ENCODE results near the gene FAIM2.

The FAIM2 gene

DNA sequence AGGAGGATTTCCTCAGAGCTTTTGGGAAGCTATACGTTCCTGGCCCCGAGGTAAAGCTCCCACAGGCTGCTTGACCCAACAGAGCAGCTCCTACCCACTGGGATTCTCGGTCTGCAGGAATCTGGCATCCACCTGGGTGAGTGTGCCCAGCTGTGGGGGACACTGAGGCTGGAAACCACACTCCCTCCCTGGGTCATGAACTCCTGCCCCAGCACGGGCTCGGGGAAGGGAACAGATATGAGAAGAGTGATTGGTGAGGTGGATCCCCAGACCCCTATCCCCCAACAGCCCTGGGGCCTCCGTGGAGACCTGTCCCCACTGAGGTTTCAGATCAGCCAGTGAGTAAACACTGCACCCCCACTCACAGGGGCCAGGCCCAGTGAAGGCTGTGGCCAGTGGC, 3.3 kb downstream of the FAIM2 start:
- Histone ChIP-seq H3K4me3 (ENCODE audit: low read length) (no peak overlapping the region), H3K36me3 (ENCODE audit: control insufficient read depth, insufficient read depth, low read length, severe bottlenecking) (no peaks in the 10 kb centered on the region), H3K9me3 (ENCODE audit: control insufficient read depth, low read length) (no peaks in the 10 kb centered on the region), H3K4me1 (ENCODE audit: control insufficient read depth, insufficient read depth, low read length) (no peaks in the 10 kb centered on the region), H3K9ac (ENCODE audit: low read length) (no peak overlapping the region), H3K27me3 (replicated peaks; ENCODE audit: control insufficient read depth, insufficient read depth, low read length) (no peaks in the 10 kb centered on the region)
- DNase-seq (ENCODE audit: low read depth) = no peak

DNA sequence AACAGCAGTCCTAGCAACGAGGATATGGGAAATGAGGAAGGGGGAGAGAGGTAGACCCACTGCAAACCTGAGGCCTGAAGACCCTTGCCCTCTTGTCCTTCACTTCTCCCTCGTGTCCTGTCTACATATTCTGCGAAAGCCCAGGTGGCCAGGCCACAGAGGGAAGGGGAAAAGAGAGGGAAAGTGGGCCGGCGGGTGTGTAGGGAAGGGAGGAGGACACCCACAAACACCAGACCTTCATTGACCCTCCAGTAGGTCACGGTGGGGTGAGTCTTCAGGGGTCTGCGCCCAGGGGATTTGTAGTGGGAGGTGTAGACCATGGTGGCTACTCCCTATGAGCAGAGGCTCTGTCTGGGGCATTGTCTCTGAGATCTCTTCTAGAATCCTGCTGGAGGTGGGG, 3.8 kb downstream of the FAIM2 start:
- Histone ChIP-seq H3K27me3 (replicated peaks; ENCODE audit: control insufficient read depth, insufficient read depth, low read length) (no peaks in the 10 kb centered on the region), H3K4me1 (ENCODE audit: control insufficient read depth, insufficient read depth, low read length) (no peaks in the 10 kb centered on the region), H3K4me3 (ENCODE audit: low read length) (no peak overlapping the region), H3K9me3 (ENCODE audit: control insufficient read depth, low read length) (no peaks in the 10 kb centered on the region), H3K36me3 (ENCODE audit: control insufficient read depth, insufficient read depth, low read length, severe bottlenecking) (no peaks in the 10 kb centered on the region), H3K9ac (ENCODE audit: low read length) (no peak overlapping the region)
- no peak for DNase-seq (ENCODE audit: low read depth)

DNA sequence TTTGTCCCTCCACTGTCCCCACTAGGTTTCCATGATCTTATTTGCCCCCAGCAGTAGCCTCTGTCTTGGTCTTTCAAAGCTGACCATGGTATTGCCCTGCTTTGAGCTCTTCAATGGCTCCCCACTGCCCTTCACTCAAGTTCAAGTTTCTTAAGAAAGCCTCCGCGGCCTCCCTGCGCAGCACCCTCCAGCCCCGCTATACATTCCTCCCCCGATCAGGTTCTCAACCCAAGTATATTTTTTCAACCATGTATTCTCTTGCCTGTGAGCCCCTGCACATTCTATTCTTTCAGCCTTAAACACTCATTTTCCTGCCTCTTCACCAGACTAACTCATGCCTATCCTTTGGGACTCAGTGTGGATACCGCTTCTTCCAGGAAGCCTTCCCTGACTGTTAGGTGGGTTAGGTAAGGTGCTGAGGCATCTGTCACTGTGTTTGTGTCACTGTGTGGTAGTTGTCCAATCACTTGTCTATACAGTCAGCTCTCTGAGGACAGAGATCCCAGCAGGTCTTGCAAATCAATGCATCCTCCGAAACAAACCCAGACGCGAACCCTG, 4.3 kb downstream of the FAIM2 start:
- Histone ChIP-seq H3K36me3 (ENCODE audit: control insufficient read depth, insufficient read depth, low read length, severe bottlenecking) (no peaks in the 10 kb centered on the region), H3K4me3 (ENCODE audit: low read length) (no peak overlapping the region), H3K27me3 (replicated peaks; ENCODE audit: control insufficient read depth, insufficient read depth, low read length) (no peaks in the 10 kb centered on the region), H3K4me1 (ENCODE audit: control insufficient read depth, insufficient read depth, low read length) (no peaks in the 10 kb centered on the region), H3K9me3 (ENCODE audit: control insufficient read depth, low read length) (no peaks in the 10 kb centered on the region), H3K9ac (ENCODE audit: low read length) (no peak overlapping the region)
- DNase-seq (ENCODE audit: low read depth) = no peak

DNA sequence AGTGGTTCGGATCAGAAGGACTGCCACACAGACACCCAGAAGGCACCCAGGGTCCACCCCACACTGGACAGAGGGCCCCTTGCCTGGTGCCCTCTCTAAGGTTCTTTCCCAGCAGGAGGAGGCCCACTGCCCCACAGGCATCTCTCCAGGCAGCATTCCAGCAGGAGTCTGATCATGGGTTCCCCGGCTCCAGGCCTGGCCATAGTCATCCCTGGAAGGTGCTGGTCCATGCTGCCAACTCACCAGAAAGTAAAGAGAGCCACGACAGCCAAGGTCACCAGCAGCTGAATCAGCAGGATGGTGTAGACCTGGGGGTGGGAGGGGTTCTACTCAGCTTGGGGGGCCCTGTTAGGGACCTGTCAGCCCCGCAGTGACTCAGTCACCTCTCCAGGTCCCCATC, 6.4 kb downstream of the FAIM2 start:
- H3K27me3 ChIP-seq (replicated peaks; ENCODE audit: control insufficient read depth, insufficient read depth, low read length) = peaks cover 3% of the 10 kb centered on the region

GRCh38 chr12:49895773-49896172, 7.9 kb downstream of the FAIM2 start:
- Histone ChIP-seq H3K27me3 (replicated peaks; ENCODE audit: control insufficient read depth, insufficient read depth, low read length) (peaks cover 10% of the 10 kb centered on the region), H3K9me3 (ENCODE audit: control insufficient read depth, low read length) (no peaks in the 10 kb centered on the region), H3K36me3 (ENCODE audit: control insufficient read depth, insufficient read depth, low read length, severe bottlenecking) (no peaks in the 10 kb centered on the region), H3K4me1 (ENCODE audit: control insufficient read depth, insufficient read depth, low read length) (no peaks in the 10 kb centered on the region), H3K9ac (ENCODE audit: low read length) (no peak overlapping the region), H3K4me3 (ENCODE audit: low read length) (no peak overlapping the region)
- DNase-seq (ENCODE audit: low read depth) = no peak

More for the DNA sequence above, 6.4 kb downstream of the FAIM2 start:
- H3K36me3 ChIP-seq (ENCODE audit: control insufficient read depth, insufficient read depth, low read length, severe bottlenecking) = no peaks in the 10 kb centered on the region
- no peak for DNase-seq (ENCODE audit: low read depth)
- H3K4me1 ChIP-seq (ENCODE audit: control insufficient read depth, insufficient read depth, low read length) = no peaks in the 10 kb centered on the region
- no peak overlapping the region for H3K4me3 ChIP-seq (ENCODE audit: low read length)
- no peak overlapping the region for H3K9ac ChIP-seq (ENCODE audit: low read length)
- H3K9me3 ChIP-seq (ENCODE audit: control insufficient read depth, low read length) = no peaks in the 10 kb centered on the region

- DNase-seq (ENCODE audit: low read depth) = no peak
- H3K4me1 ChIP-seq (ENCODE audit: control insufficient read depth, insufficient read depth, low read length) = no peaks in the 10 kb centered on the region
Observed at GRCh38 chr12:49894751-49895148, 8.9 kb downstream of the FAIM2 start.

DNA sequence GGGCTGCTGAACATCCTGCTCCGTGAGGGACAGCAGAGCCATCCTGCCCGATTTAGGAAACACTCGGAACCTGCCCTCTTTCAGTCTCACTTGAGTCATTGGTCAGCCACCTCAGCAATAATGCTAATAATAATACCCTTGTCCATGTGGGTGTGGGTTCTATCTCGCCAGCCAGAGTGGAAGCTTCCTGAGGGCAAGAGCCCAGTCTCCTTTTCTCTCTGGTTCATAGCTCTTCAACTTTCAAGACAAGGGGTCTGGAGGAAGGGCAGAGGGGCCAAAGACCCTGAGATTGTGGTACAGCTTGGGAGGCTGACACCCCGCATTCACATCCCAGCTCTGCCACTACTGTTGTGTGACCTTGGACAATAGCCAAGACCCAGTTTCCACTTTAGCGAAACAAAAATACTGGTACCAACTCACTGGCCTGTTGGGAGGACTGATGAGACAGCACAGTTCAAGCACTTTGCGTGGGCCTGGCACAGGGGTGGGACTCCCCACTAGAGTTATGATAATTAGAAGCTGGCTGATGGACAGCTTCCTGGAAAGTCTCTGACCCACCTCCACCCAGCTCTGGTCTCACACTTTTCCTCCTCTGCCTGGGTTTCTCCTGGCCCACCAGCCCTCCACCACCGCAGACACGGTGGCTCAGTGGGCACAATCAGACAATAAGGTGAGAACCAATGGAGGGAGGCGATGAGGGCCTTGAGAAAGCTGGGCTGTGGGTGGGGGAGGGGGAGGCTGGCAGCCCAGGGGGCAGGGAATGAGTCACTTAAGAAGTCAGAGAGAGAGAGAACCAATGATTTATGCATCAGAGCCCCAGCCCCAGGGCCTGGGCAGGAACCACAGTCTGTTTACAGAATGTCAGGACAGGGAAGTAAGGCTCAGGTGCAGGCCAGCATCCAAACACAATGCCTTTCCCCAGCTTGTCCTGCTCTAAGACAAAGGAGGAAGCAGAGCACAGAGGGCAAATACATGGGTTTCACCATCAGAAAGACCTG, 9.6 kb downstream of the FAIM2 start:
- no peaks in the 10 kb centered on the region for H3K36me3 ChIP-seq (ENCODE audit: control insufficient read depth, insufficient read depth, low read length, severe bottlenecking)
- no peaks in the 10 kb centered on the region for H3K4me1 ChIP-seq (ENCODE audit: control insufficient read depth, insufficient read depth, low read length)
- no peaks in the 10 kb centered on the region for H3K9me3 ChIP-seq (ENCODE audit: control insufficient read depth, low read length)
- no peak for DNase-seq (ENCODE audit: low read depth)
- no peak overlapping the region for H3K4me3 ChIP-seq (ENCODE audit: low read length)
- H3K9ac ChIP-seq (ENCODE audit: low read length) = no peak overlapping the region
- peaks cover 10% of the 10 kb centered on the region for H3K27me3 ChIP-seq (replicated peaks; ENCODE audit: control insufficient read depth, insufficient read depth, low read length)

More at GRCh38 chr12:49894751-49895148, 8.9 kb downstream of the FAIM2 start:
- no peaks in the 10 kb centered on the region for H3K36me3 ChIP-seq (ENCODE audit: control insufficient read depth, insufficient read depth, low read length, severe bottlenecking)
- peaks cover 10% of the 10 kb centered on the region for H3K27me3 ChIP-seq (replicated peaks; ENCODE audit: control insufficient read depth, insufficient read depth, low read length)
- no peak overlapping the region for H3K4me3 ChIP-seq (ENCODE audit: low read length)
- no peak overlapping the region for H3K9ac ChIP-seq (ENCODE audit: low read length)
- H3K9me3 ChIP-seq (ENCODE audit: control insufficient read depth, low read length) = no peaks in the 10 kb centered on the region

- no peak for DNase-seq (ENCODE audit: low read depth)
- Histone ChIP-seq H3K9me3 (ENCODE audit: control insufficient read depth, low read length) (no peaks in the 10 kb centered on the region), H3K4me3 (ENCODE audit: low read length) (no peak overlapping the region), H3K4me1 (ENCODE audit: control insufficient read depth, insufficient read depth, low read length) (no peaks in the 10 kb centered on the region), H3K9ac (ENCODE audit: low read length) (no peak overlapping the region), H3K27me3 (replicated peaks; ENCODE audit: control insufficient read depth, insufficient read depth, low read length) (peaks cover 10% of the 10 kb centered on the region), H3K36me3 (ENCODE audit: control insufficient read depth, insufficient read depth, low read length, severe bottlenecking) (no peaks in the 10 kb centered on the region)
Observed at GRCh38 chr12:49892732-49893317, 10.9 kb downstream of the FAIM2 start.

DNA sequence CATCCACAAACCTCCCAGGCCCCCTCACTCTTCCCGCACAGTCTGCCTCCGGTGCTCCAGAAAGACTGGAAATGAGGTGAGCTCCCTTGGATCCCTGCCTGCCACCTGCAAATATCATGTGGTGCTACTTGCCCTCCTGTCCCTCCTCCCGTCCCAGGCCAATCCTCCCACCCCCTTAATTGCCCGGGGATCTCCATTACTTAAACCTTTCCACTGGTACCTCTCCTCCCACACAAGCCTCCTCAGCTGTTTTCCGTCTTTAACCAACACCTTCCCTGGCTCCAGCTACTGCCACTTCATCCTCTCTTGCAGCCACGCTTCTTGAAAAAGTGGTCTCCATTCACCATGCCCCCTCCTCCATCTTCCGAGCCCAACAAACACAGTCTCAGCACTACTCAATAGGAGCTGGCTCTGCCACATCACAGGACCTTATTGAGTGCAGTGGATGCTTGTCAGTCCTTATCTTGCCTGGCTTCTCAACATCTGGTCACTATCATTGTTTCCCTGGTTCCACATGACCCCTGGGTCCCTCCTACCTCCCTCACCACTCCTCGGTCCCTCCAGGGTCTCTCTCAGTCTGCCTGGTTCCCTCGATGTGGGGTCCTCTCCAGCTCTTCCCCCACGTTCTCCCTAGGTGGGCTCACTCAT, 11.5 kb downstream of the FAIM2 start:
- Histone ChIP-seq H3K4me3 (ENCODE audit: low read length) (no peak overlapping the region), H3K36me3 (ENCODE audit: control insufficient read depth, insufficient read depth, low read length, severe bottlenecking) (no peaks in the 10 kb centered on the region), H3K9me3 (ENCODE audit: control insufficient read depth, low read length) (no peaks in the 10 kb centered on the region), H3K27me3 (replicated peaks; ENCODE audit: control insufficient read depth, insufficient read depth, low read length) (peaks cover 10% of the 10 kb centered on the region), H3K4me1 (ENCODE audit: control insufficient read depth, insufficient read depth, low read length) (no peaks in the 10 kb centered on the region), H3K9ac (ENCODE audit: low read length) (no peak overlapping the region)
- no peak for DNase-seq (ENCODE audit: low read depth)

GRCh38 chr12:49891476-49891875, 12.2 kb downstream of the FAIM2 start:
- no peaks in the 10 kb centered on the region for H3K4me1 ChIP-seq (ENCODE audit: control insufficient read depth, insufficient read depth, low read length)
- H3K9me3 ChIP-seq (ENCODE audit: control insufficient read depth, low read length) = no peaks in the 10 kb centered on the region
- H3K36me3 ChIP-seq (ENCODE audit: control insufficient read depth, insufficient read depth, low read length, severe bottlenecking) = no peaks in the 10 kb centered on the region
- no peak overlapping the region for H3K4me3 ChIP-seq (ENCODE audit: low read length)
- no peak for DNase-seq (ENCODE audit: low read depth)
- no peak overlapping the region for H3K9ac ChIP-seq (ENCODE audit: low read length)
- H3K27me3 ChIP-seq (replicated peaks; ENCODE audit: control insufficient read depth, insufficient read depth, low read length) = peaks cover 10% of the 10 kb centered on the region

DNA sequence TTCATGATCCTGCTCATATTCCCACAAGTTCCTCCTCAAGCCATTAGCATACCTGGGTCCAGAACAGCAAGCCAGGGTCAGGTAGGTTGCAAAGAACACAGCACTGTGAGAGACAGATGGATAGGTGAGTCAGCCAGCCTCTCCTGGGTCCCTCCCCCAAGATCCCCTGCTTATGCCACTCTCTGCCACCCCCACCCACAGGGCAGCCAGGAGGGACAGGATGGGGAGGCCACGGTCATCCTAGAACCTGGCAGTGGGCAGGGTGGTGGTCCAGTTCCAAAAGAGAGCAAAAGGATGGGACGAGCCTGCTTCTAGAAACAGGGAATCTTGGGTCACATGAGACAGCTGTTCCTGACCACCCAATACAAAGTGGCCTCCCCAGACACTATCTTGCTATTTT, 12.7 kb downstream of the FAIM2 start:
- Histone ChIP-seq H3K9ac (ENCODE audit: low read length) (no peak overlapping the region), H3K36me3 (ENCODE audit: control insufficient read depth, insufficient read depth, low read length, severe bottlenecking) (no peaks in the 10 kb centered on the region), H3K27me3 (replicated peaks; ENCODE audit: control insufficient read depth, insufficient read depth, low read length) (peaks cover 10% of the 10 kb centered on the region), H3K4me1 (ENCODE audit: control insufficient read depth, insufficient read depth, low read length) (no peaks in the 10 kb centered on the region), H3K9me3 (ENCODE audit: control insufficient read depth, low read length) (no peaks in the 10 kb centered on the region), H3K4me3 (ENCODE audit: low read length) (no peak overlapping the region)
- no peak for DNase-seq (ENCODE audit: low read depth)

Measured in adipocyte (in vitro differentiated cells).